GM15510 (cell line): ENCODE results near the gene HOXD10.

ENCODE experiments used
- POLR2A ChIP-seq: IDR thresholded peaks from 3 replicates; pipeline ENCODE4 v1.6.1; 2011; ENCODE audit warnings: borderline replicate concordance; ENCODE audit not compliant: insufficient read length; ENCODE audit errors: extremely low read depth

The HOXD10 gene

DNA sequence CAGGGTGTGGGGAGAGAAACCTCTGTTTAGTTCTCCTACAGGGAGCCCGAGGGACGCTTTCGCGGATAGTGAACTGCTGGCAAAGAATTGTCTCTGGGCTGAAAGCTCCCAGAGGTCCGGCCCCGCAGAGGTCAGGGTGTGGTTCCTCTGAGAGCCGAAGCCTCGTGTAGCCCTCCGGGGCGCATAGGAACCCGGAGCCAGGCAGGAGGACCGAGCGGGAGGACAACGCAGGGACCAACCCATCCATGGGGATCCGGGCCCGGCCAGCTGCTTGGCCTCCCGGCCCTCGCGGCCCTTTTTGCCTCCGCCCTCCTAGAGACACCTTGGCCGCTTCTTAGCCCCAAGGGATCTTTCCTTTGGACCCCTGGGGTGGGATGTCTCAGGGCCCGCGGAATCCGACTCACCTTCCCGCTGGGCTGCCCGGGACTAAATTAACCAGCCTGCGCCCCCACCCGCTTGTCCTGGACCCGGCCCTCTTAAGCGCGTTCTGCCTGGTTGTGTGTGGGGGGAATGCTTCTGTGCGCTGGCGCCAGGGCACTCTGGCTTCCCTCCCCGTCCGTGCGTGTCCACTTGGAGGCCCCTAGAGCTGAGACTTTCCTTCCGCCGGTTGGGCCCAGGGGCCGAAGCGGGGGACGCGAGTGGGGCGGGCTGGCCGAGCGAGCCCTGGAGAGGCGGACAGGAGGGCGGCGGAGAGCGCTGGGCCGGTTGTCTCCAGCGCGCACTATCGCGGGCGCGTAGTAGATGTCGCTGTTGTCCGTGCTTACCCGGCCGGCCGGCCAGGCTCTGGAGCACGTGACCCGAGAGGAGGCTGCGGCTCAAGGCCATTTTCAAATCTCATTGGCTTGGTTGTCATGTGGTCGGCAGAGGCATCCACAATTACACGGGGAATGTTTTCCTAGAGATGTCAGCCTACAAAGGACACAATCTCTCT, at the start of gene HOXD10:
HOXD10 (plus strand) TSS at position 896 of the 931 bp plus-strand sequence. CDS start 56 bp downstream, outside the sequence.
- TF ChIP-seq POLR2A = no peak

DNA sequence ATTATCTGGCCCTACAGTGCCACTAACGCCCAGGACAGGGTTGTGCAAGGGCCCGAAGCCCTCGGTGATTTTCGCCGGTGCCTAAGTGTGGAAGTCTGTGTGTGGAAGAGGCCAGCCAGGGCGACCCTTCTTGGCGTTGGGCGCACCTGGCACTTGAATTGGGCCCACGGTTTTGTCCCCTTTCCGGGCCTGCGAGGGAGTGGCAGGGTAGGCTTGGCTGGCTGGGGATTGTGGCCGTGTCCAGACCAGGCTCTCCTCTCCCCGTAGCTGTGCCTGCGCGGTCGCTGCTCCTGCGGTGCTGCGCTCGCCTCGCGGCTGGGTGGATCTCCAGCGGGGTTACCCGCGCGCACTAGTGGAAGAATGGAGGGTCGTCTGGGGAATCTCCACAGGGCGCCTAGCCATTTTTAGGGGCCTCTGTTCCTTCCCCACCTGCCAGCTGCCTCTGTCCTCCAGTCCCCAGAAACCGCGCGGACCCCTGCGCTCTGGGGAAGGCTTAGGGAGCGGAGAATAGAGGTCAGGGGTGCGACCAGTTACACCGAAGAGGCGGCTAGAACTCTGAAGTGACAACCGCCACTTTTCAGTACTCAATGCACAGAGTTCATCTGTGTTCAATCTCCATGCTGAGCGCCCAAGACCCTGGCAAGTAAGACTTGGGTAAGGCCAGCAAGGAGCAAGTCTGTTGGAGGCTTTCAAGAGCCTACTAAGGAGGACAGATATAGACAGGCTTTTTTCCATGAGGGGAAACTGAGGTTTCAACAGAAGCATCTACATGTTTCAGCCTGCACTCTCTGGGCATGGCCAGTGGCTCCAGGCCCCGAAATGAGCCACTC, 48.8 kb upstream of the HOXD10 start:
- TF ChIP-seq POLR2A = no peak

DNA sequence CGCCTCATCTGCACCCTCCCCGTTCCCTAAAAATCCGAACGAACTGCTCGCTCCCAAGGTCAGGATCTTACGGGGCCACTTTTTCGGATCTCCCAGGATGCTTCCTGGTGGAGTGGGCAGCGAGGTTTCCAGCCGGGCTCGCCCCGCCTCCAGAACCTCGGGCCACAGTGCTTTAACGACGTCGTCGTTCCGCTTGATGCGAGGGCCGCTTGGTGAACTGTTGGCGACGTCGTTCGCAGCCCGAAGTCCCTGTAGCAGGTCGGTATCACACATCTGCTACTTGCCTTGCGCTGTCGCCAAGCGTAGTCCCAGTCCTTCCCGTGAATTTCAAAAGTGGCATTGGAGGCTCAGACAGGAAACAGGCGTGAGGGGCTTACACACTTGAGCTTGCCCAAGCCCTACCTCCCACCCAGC, 48.2 kb upstream of the HOXD10 start:
- TF ChIP-seq POLR2A = no peak

DNA sequence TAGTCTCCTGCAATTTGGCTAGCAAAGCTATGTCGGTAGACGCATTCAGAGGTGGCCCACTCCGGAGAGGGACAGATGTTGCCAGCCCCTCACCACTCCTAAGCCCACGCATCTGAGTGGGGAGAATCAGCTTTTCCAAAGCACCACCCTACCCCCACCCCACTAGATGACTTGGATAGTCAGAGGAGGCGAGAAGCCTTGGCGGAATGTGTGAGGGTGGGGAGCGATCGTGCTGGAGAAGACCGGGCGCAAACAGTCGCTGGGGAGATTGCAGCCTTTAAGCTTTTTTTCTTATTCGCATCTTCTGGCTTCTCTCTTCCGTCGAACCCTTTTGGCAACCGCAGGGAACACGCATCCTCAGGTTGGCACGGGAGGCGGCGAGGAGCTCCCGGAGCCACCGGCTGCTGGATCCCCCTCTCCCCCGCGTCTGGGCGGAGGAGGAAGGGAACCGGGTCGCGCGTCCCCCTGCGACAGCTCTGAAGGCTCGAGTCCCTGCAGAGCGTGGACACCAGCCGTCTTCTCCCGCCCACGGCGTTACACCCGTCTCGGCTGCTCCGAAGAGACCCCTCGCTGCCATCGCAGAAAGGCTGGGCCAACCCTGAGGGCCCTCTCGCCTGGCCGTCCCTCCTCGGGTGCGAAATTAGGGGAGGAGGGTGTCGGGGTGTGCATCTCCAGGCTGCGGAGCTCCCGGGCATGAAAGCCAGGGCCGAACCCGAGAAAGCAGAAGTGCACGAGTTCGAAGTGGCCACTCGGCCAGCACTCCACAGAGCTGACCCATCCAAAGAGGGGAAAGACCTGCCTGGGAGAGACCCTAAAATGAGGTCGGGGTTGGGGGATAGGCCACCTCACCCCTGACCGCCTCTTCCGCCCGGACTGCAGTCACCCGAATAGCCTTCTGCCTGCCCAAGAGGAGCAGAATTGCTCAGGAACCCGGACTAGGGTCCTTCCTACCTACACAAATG, 45.0 kb upstream of the HOXD10 start:
- no peak for TF ChIP-seq POLR2A

DNA sequence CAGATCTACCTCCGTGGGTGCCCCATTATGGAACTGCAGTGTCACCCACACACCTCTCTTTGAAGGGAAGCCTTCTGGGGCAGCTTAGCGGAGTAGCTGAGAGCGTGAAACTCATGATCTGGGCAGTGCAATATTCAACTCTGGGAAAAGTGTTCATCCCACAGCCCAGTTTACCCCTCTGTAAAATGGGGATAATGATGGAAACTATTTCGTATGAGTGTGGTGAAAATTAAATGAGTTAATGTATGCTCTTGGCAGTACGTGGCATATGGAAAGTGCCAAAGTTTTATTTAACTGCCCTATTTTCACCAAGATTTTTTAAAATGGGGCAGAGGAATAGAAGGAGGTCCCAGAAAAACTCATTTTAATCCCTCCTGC, 44.3 kb upstream of the HOXD10 start:
- no peak for TF ChIP-seq POLR2A

DNA sequence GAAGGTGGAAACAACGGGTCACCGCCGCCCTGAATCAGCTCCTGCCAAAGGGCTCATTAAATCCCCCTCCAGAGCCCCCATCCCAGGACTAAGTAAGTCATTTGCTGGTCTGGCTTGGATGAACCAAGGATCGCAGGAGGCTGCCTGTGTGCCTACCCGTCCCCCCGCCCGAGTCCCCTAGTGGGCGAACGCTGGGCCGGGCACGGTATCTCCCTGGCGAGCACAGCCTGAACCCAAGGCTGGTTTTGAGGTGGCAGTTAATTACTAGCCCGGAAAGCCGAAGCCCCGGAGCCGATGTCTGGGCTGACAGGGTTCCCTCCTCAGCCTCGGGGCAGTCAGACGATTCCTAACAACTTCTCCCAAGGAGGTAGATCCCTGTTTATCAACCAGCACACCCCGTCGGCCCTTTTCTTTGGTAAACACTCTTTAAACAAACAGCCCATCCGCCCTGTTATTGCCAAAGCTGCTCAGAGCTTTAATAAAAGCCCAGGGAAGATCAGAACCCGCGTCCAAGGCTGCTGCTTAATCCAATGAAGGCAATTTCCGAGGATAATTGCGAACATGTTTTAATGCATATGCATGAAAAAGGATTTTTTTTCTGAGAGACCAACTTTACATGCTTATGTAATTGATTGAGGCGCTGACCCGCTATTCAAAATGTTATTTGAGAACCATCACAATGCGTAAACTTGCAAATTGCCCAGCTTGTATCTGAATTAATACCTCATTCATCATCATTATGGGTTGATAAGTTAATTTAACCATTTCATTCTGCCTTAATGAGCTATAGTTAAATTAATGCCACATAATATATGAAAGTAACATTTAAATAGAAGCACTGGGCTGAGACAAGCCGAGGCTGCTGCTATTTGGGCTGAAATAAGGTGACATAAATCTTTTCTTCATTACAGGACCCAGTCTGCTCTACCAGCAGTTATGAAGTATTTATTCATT, 43.4 kb upstream of the HOXD10 start:
- no peak for TF ChIP-seq POLR2A

DNA sequence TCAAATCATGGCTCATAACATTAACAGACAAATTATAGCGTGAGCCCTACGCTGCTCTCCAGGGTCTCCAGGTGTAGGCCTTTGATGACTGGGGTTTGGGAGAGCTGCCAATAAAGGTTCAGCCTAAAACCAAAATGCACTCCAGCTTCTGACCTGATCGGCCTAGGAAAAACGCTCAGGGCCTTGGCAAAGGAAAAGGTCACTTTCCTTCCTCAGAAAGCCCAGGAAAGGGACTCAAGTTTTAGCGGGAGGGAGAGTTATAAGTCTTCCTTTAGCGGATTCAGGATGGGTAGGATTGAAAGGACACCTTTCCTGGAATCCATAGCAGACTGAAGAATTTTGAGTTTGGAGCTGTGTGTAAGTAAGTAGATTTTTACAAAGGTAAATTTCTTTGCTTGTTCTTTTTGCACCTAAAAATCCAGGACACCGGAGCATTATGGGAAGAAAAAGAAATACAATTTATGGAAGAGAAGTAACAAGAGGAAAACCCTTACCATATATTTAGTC, 41.6 kb upstream of the HOXD10 start:
- no peak for TF ChIP-seq POLR2A

DNA sequence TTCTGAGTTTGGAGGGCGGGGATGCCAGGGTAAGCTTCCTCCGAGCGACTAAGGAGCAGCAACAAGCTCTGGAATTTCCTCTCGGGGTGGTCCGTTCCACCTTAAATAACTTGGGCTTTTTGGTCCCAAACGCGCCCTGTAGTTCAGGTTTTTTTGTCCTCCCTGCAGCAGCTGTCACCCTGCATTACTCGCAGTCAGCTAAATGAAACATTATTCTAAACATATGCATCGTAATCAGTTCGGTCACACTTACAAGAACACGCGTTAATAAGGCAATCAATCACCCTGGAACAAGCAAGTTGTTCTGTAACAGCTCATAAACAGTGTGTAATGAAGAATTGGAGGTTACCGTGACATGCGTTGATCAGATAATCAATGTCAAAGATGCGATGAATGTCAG, 41.1 kb upstream of the HOXD10 start:
- TF ChIP-seq POLR2A = no peak

DNA sequence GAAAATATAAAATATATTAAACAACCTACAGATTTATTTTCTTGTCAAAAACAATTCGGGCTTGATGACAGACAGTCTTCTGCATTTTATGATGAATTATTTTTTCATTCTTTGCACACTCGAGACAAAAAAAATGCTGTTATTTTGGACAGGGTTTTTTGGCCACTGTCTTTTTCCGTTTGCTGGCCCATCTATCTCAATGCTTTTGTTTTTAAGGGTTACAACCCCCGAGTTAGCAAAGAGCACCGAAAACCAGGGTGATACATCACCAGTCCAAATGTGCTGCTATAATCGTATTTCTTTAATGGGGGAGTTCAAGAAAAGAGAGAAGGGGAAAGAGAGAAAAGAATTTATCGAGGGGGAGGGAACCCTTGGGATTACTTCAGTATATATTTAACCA, 40.5 kb upstream of the HOXD10 start:
- no peak for TF ChIP-seq POLR2A

DNA sequence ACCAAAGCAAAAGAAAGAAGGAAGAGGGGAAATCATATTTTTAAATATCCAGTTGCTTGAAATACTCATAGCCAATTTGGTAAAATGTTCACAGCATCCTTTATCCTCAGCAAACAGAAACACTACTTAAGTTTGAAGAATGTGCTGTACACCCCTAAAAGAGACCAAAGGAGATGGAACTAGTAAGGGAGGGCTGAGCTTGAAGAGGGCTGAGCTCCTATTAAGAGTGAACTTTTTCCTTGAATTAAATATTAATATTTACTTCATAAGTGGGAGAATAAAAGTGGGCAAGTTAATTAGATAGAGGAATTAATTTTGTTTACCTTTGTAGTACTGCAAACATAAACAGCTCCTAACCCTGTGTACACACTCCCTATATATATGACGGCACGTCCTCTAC, 39.8 kb upstream of the HOXD10 start:
- no peak for TF ChIP-seq POLR2A

DNA sequence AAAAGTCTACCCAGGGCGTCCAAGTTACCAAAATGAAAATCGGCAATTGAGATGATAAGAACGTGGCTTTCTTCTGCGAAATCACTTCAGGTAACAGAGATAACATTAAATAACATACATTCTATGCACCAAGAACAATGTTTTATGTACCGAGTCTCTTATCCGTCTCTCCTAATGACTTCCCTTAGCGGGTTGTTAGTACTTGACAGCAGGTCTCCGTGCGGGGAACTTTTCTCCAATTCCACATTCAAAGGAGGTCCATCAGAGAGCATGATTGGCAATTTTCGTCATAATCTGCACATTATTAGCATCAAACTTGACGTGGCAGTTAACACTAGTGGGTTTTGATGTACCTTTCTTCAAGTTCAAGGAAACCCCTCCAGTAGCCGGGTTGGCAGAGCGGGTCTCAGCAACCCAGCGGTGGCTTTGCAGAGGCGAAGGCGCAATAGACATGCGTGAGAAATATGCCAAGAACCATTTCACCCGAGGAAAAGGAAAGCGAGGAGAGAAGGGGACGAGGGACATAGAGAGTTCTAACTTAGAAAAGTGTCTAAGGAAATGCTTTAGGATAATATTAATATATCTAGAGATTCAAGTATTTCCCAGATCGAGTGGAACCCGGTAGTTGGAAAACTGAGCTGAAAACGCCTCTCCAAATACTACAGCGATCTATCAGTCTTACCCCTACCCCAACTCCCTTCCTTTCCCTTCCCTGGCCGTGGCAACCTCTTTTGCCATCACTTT, 37.9 kb upstream of the HOXD10 start:
- TF ChIP-seq POLR2A = no peak

DNA sequence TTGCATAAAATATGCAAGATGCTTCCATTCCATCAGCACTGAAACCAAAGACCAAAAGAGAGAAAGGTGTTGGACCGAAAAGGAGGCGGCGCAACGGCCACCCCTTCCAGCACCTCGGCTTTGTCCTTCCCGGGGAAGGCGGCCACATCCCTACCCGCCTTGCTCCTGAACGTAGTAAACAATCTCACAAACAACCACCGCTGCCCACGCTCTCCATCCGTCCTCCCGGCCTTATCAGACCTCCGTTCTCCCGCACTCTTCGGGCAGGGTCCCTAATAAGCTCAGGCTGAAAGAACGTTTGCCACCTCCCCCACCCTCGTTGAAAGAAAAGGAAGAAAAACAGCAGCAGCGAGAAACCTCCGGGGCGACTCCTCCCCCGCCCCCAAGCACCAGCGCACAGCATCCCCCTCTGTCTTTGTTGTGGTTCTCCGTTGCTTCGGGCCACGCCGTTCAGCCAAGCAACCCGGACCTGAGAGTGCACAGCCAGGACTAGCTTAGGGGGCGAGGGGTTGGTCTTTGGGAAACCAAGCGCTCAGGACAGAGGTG, 37.2 kb upstream of the HOXD10 start:
- no peak for TF ChIP-seq POLR2A

DNA sequence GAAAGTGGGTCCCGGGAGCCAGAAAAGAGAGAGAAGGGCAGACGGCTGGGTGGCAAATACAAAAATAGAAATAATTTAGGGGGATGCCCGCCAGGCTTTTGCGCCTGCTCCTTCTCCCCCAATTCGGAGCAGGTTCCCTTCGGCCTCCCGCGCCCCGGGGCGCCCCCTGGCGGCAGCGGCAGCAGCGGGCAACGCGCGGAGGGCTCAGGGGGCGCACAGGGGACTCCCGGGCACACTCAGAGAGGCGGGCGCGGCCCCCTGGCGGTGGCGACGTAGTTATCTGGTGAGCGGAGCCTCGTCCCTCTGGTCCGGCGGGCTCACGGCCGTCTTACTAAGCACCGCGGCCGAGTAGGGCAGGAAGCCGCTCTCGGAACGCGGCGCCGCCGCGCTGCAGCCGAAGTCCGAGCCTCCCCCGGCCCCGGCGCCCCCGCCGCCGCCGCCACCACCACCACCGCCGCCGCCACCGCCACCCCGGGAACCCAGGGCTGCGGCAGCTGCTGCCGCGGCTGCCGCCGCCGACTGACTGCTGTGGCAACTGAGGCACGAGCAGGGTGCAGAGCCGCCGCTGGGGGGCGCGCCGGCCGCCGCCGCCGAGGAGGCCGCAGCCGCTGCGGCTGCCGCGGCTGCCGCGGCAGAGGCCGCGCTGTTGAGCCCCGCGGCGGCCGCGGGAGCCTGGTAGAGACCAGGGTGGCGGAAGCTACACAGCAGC, 36.6 kb upstream of the HOXD10 start:
- TF ChIP-seq POLR2A = no peak
